Activated T-helper 9 cell treated with anti-CD3 and anti-CD28 coated beads, Interleukin-2, amount 50 U/mL, for 16 hours (primary cell): ENCODE data around the gene RAPGEF5.

Experiments
- DNase-seq: peaks from one replicate; pipeline ENCODE4 v3.0.0-alpha.2; 2020; ENCODE audit warnings: low read depth

RAPGEF5 gene

GRCh38 chr7:22256541-22257096, 100.3 kb downstream of the RAPGEF5 start:
- no peak for DNase-seq

DNA sequence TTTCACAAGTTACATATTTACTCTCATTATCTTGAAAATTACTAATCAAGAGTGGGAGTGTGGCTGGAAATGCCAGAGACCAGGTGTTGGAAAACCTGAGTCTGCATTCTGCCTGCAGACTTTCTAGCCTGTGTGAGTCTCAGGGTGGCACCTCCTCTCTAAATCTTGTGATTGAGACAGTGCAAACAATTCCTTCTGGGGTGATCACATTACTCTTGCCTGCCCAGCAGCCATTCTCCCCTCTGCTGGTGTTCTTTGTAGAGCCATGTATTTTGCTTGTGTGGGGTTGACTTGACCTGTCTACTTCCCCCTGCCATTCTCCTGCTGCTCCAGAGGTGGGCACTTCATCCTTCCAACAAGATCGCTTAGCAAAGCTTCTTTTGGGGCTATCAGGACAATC, 101.1 kb downstream of the RAPGEF5 start:
- DNase-seq, result no peak

- DNase-seq, result no peak
Observed at GRCh38 chr7:22255342-22255741, 101.6 kb downstream of the RAPGEF5 start.

GRCh38 chr7:22252936-22253536, 103.9 kb downstream of the RAPGEF5 start:
- no peak for DNase-seq

GRCh38 chr7:22252016-22252415, 104.9 kb downstream of the RAPGEF5 start:
- DNase-seq, result no peak

DNA sequence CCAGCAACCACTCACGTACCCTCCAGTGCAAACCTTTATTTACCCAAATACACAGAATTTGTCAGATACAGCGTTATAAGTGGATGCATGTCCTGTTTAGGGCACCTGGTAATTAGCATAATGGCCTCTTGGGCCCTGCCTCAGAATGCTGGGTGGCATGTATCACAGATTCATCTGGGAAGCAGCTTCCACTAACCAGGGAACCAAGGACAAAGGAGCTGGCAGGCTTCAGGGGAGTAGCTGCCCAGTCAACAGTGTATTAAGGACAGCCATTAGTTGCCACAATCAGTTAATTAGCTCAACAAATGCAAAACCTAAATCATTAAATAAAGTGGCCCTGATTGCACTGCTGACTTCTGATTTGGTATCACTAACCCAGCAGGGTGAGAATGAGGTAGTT, 105.7 kb downstream of the RAPGEF5 start:
- no peak for DNase-seq

DNA sequence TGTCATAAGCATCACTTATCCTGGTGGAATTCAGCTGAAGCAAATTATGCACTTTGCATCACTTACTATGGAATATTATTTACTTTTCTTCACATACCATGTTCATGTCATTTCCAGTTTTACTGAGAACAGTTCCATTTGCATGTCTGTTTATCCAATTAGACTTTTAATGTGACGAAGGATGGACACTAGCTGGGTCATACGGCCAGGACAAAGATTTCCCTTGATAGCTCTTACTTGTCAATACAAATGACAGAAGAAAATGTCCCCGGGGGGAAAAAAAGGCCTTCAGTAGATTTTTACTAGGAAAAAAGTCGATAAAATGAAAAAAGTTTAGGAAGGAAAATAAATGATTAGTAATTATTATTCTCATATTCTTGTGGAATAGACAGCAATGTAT, 106.6 kb downstream of the RAPGEF5 start:
- DNase-seq, result no peak

- no peak for DNase-seq
Observed at GRCh38 chr7:22248111-22248809, 108.7 kb downstream of the RAPGEF5 start.

DNA sequence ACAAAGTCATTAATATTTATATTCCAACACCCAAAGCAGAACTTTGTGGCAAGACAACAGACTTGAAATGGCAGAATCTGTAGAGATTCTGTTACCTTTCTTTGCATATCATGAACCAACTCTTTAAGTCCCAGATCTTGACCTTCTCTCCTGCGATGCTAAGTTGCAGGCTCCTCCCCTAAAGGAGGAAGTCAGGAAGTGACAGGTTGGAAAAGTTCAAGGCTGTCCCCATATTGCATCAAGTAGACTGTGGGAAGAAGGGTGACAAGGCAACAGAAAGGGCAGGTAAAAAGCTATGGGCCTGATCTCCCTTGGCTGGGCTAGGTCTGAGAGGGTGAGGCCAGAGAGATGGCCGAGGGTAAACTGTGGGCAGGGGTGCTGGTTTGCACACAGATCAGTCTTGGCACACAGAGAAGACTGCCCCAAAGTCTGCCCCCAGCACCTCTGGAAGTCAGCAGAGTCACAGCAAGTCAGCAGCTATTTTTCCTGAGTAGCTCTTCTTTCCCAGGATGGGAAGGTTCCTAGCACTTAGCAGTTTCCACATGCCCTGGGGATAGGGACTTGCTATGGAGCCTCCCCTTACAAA, 115.1 kb downstream of the RAPGEF5 start:
- DNase-seq, result no peak

- no peak for DNase-seq
Observed at GRCh38 chr7:22240904-22241571, 115.9 kb downstream of the RAPGEF5 start.

- DNase-seq, result no peak
Observed at GRCh38 chr7:22238354-22239311, 118.3 kb downstream of the RAPGEF5 start.

DNA sequence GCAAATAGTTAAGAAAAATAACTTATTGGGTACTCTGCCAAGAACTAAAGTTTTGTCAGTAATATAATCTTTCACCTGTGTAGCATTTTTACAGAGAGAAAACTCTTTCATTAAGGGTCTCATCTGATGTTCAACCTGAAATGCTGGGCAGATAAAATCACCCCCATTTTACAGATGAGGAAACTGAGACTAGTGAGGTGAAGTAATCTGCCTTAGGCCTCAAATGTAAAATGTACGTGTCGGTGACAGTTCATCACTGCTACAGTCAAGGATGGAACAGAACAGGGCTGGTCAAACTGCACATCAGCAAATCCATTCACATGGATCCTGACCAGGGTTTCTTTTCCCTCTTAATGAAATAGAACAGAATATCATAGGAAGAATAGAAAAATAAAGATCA, 121.8 kb downstream of the RAPGEF5 start:
- DNase-seq, result no peak

DNA sequence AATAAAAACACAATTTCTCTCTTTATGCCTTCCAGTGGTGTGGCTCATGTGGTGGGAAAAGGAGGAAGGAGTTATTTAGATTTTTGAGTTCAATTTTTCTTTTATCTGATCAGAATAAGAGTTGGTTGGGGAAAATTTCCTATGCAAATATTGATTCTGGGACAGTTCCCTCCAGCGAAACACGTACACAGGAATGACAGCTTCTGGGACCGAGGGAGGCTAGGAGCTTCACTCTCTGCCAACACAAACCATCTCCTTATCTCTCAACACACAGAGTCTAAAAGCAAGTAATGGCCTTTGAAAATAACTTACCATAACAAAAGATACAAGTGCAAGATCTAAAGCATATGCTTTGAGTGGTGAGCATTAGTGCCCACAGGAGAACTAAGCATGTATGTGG, 122.7 kb downstream of the RAPGEF5 start:
- no peak for DNase-seq

DNA sequence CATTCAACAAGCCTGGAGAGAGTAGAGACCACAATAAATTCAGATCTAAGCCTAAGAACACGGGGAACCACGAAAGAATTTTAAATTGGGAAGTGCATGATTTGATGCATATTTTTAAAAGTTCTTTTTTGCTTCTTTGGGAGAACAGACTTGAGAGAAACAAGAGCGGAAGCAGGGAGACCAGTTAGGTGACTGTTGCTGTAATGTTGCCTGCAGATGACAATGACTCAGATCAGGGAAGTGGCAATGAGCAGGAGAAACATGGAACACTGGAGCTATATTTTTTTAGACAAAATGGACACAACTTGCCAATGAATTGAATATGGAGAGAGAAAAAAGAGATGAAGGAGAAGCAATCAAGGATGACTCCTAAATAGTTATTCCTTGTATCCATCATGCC, 125.1 kb downstream of the RAPGEF5 start:
- DNase-seq, result no peak

GRCh38 chr7:22231141-22231540, 125.8 kb downstream of the RAPGEF5 start:
- no peak for DNase-seq

DNA sequence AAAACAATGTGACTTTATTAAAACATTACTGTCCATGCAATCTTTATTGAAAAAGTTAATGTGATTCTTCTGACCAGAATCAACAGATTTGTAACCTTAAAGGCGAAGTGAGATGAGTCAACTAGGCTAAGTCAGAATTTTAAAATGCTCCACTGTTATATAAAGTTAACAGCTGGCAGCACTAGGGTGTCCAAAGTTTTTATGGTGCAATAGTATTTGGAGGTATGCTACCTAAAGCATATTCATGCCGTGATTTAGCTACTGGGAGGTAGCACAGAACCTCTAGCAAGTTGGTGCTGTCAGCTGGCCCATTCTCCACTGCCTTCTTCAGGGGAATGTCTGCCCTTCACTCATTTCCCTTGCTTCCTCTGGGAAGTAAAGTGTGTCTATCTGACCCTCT, 126.7 kb downstream of the RAPGEF5 start:
- DNase-seq, result no peak

DNA sequence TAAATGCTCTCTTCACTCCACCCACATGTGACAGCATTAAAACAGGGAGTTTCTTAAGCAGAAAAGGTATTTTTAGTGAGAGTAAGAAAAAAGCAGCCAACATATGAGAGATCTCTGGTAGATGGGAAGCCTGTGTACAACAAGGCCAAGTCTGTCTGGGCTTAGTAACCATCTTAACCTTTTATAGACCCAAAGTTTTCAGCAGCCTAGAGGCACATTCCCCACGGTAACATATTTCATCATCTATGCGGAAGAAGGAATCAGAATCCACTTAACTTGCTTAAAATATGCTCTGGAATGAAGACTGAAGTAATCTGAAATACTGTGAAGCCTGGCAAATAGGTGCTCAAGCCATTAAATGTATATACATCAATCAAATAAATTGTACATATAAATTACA, 127.8 kb downstream of the RAPGEF5 start:
- no peak for DNase-seq

GRCh38 chr7:22223807-22224206, 133.1 kb downstream of the RAPGEF5 start:
- DNase-seq, result no peak

DNA sequence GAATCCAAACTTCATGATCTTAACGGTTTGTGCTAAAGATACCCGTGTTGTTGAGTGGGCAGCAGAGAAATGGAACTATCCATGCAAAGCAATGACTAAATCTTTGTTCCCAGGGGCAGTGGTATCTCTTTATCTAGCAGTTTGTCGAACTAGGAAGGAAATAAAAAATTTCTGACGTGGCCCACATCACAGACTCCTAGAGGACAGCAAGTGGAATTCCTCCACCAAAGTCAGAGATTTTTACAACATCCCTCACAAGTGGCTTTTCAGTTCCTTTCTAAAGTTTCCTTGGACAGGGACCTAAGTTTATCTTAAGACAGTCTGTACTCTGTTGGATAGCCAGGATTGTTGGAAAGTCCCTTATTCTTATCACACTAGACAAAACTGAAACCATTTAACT, 136.0 kb downstream of the RAPGEF5 start:
- DNase-seq, result no peak

DNA sequence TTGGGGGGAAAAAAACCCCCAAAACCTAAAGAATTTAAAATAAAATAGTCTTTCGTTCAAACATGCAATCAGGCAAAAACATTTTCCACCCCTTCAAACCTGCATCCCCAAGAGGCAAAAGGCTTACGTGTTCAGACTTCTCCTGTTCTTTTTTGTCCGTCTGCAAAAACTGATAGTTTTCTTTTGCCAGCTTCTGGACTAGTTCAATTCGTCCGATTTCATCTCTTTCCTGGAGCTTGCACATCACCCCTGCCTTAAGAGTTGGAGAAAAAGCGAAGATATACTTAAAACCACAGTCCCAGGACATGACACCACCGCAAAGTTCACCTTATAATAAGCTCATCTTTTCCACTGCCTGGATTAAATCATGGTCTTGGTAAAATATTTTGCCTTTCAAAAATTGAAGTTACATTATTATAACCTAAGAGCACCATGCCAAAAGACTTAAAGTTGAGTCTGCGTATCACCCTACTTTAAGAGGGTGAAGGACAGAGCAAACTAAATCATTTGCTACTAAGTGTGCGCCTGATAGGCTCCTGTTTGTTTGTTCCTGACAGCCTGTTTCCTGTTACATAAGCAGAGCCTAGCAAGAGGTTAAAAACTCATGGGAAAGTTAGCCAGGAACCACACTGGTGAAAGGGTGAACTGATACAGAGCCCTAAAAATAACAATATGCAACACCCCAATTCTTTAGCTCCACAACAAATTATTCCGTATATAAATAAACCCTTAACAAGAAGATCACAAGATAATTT, 137.0 kb downstream of the RAPGEF5 start:
- DNase-seq, result no peak

DNA sequence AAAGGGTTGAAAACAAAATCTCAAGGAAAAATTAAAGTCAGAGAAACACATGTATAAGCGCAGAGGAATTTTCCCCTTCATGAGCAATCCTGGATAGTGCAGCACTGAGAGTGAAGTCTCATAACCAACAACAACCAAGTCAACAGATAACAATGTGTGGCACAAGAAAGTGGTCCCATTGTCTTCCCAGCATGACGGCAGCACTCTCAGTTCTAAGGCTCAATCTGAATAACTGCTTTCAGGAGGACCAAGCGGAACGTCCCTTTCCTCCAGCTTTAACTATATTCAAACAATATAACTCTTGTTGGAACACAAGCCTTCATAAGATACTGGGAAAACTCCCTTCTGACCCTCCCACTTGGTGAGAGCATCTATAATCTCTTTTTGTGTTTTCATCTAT, 137.9 kb downstream of the RAPGEF5 start:
- DNase-seq, result no peak
